K562 (cell line): ENCODE data around the gene GPR4. TPM values are rescaled to one million over a fixed set of nuclear protein-coding genes. Genes with fewer than 3 reads are reported as not detected.

ENCODE experiments used
- ATAC-seq: fragments of 200-7000 bp; cut with Tn5 transposase; 3 replicates; pipeline ENCODE4 v1.9.1; 2020; ENCODE audit warnings: moderate library complexity
- BruUV-seq: library from RNA; stranded (reverse); fragments of 400-500 nt; replicated peaks from 2 replicates; lab custom pipeline; 2021; lab: Mats Ljungman, UMichigan
- CTCF ChIA-PET: fragments of 300-600 bp; formaldehyde crosslinking; extraction: SDS; loops from one replicate; lab custom pipeline; 2021; ENCODE audit warnings: low intra/inter-chr PET ratio; lab: Yijun Ruan, JAX
- POLR2A ChIA-PET: fragments of 300-600, 350-650 bp; sonication (Branson Sonifier 250); formaldehyde crosslinking; extraction: SDS; loops from one replicate; lab custom pipeline; 2021; ENCODE audit warnings: antibody characterized with exemption, inconsistent platforms; lab: Yijun Ruan, JAX
- DNase-seq, 4 experiments: peaks; one replicate each; pipeline versions ENCODE4 v3.0.0 to v3.0.0-alpha.2; 2011 to 2018; ENCODE audit warnings: low spot score in 3 of 4, mixed read lengths in 3 of 4; ENCODE audit errors: extremely low read depth in 1 of 4
- FAIRE-seq: peaks from 2 replicates; lab custom pipeline; 2011; peaks lifted over from hg19 to GRCh38; lab: Jason Lieb, UNC
- H2AFZ ChIP-seq: 2 replicates; pipeline ENCODE4 v1.6.0; 2011; ENCODE audit warnings: low read depth, low read length, control low read depth, inconsistent platforms
- H3K27ac ChIP-seq: fragments of 200-600 bp; 3 replicates; pipeline ENCODE4 v1.8.0; 2011; ENCODE audit warnings: low read depth, mild to moderate bottlenecking, control low read depth, inconsistent platforms, low read length, moderate library complexity, mixed read lengths; ENCODE audit errors: extremely low read depth
- H3K27me3 ChIP-seq, 2 experiments: fragments of 300-600 bp in 1 of 2; 2 replicates in 1 of 2; 3 replicates in 1 of 2; pipeline versions ENCODE4 v1.6.0 to v1.8.0; 2011; ENCODE audit warnings: inconsistent platforms in 2 of 2, low read length in 2 of 2, mild to moderate bottlenecking in 1 of 2, mixed read lengths in 1 of 2, moderate library complexity in 1 of 2; ENCODE audit not compliant: control insufficient read depth in 2 of 2, insufficient read depth in 2 of 2
- H3K36me3 ChIP-seq: fragments of 300-600 bp; 3 replicates; pipeline ENCODE4 v1.8.0; 2011; ENCODE audit warnings: mild to moderate bottlenecking, low read length, inconsistent platforms; ENCODE audit not compliant: control insufficient read depth, insufficient read depth
- H3K4me1 ChIP-seq, 2 experiments: fragments of 200-600 bp in 1 of 2; replicated peaks in 1 of 2; 2 replicates in 1 of 2; 3 replicates in 1 of 2; pipeline versions ENCODE4 v1.5.1 to v1.8.0; 2011; ENCODE audit warnings: inconsistent platforms in 2 of 2, low read length in 2 of 2, mild to moderate bottlenecking in 1 of 2, mixed read lengths in 1 of 2, moderate library complexity in 1 of 2; ENCODE audit not compliant: control insufficient read depth in 2 of 2, insufficient read depth in 2 of 2
- H3K4me2 ChIP-seq: 2 replicates; pipeline ENCODE4 v1.6.1; 2011; ENCODE audit warnings: low read length, control low read depth, inconsistent platforms, mixed read lengths; ENCODE audit not compliant: insufficient read depth
- H3K4me3 ChIP-seq: fragments of 200-600 bp; sonication (generic), shearing (Covaris generic); 2 replicates; pipeline ENCODE4 v1.5.1; 2016; ENCODE audit warnings: control low read depth, inconsistent platforms
- H3K79me2 ChIP-seq: fragments of 200-600 bp; 3 replicates; pipeline ENCODE4 v1.8.0; 2011; ENCODE audit warnings: low read length, inconsistent platforms; ENCODE audit not compliant: control insufficient read depth, insufficient read depth
- H3K9ac ChIP-seq, 2 experiments: 2 replicates each; pipeline versions ENCODE4 v1.6.0 to v1.6.1; 2011; ENCODE audit warnings: low read depth in 2 of 2, low read length in 2 of 2, control low read depth in 1 of 2, inconsistent platforms in 1 of 2, mild to moderate bottlenecking in 1 of 2, mixed read lengths in 1 of 2; ENCODE audit not compliant: insufficient read depth in 1 of 2
- H3K9me1 ChIP-seq: one replicate; pipeline ENCODE4 v1.6.0; 2011; ENCODE audit warnings: inconsistent platforms, mild to moderate bottlenecking, low read length, moderate library complexity; ENCODE audit not compliant: control insufficient read depth, insufficient read depth
- H3K9me3 ChIP-seq: replicated peaks from 2 replicates; pipeline ENCODE4 v1.5.1; 2011; ENCODE audit warnings: low read depth, low read length, inconsistent platforms; ENCODE audit not compliant: control insufficient read depth, insufficient read depth
- H4K20me1 ChIP-seq: replicated peaks from 2 replicates; pipeline ENCODE4 v1.6.1; 2011; ENCODE audit warnings: low read length, inconsistent platforms, mixed read lengths; ENCODE audit not compliant: control insufficient read depth, insufficient read depth
- BRF1 ChIP-seq: IDR thresholded peaks from 3 replicates; pipeline ENCODE4 v1.6.1; 2011; ENCODE audit warnings: borderline replicate concordance, mild to moderate bottlenecking; ENCODE audit not compliant: insufficient read length; ENCODE audit errors: extremely low read depth
- CBX1 ChIP-seq: sonication (generic); IDR thresholded peaks from 2 replicates; pipeline ENCODE4 v1.6.1; 2016; ENCODE audit warnings: antibody characterized with exemption, low read depth, mild to moderate bottlenecking
- CCNT2 ChIP-seq: IDR thresholded peaks from 2 replicates; pipeline ENCODE4 v1.6.1; 2011; ENCODE audit warnings: borderline replicate concordance, low read depth, mild to moderate bottlenecking, moderate library complexity, mixed read lengths, low read length; ENCODE audit not compliant: insufficient read length; ENCODE audit errors: extremely low read depth
- CHD4 ChIP-seq: fragments of 200-600 bp; sonication (generic); IDR thresholded peaks from 3 replicates; pipeline ENCODE4 v1.6.1; 2012; ENCODE audit warnings: low read depth, mild to moderate bottlenecking, mixed read lengths, low read length, inconsistent platforms; ENCODE audit not compliant: insufficient read depth, insufficient replicate concordance, poor library complexity, severe bottlenecking
- FOXP1 ChIP-seq: sonication (generic); formaldehyde crosslinking; IDR thresholded peaks from 2 replicates; pipeline ENCODE4 v1.8.0; 2022; ENCODE audit warnings: mild to moderate bottlenecking, missing genetic modification reagents
- HCFC1 ChIP-seq: IDR thresholded peaks from 2 replicates; pipeline ENCODE4 v1.6.1; 2012; ENCODE audit warnings: low read depth, low read length, improper control_type of control experiment
- MYNN ChIP-seq, 2 experiments: sonication (generic); formaldehyde crosslinking in 1 of 2; IDR thresholded peaks; 2 replicates each; pipeline versions ENCODE4 v1.5.0 to v1.6.1; 2016 to 2020; ENCODE audit warnings: antibody characterized with exemption in 1 of 2, missing genetic modification reagents in 1 of 2
- NFRKB ChIP-seq: fragments of 450-650 bp; IDR thresholded peaks from 2 replicates; pipeline ENCODE4 v1.6.1; 2016; ENCODE audit warnings: low read depth
- PHF20 ChIP-seq: fragments of 450-650 bp; IDR thresholded peaks from 2 replicates; pipeline ENCODE4 v1.6.1; 2018; ENCODE audit not compliant: partially characterized antibody
- SAFB2 ChIP-seq: fragments of 200-400 bp; formaldehyde crosslinking; IDR thresholded peaks from 2 replicates; pipeline ENCODE4 v1.6.1; 2018; ENCODE audit warnings: borderline replicate concordance, low read length, low read depth, moderate library complexity; ENCODE audit not compliant: severe bottlenecking
- SMARCC2 ChIP-seq: fragments of 450-650 bp; IDR thresholded peaks from 2 replicates; pipeline ENCODE4 v1.6.1; 2017; ENCODE audit warnings: antibody characterized with exemption, moderate library complexity, mild to moderate bottlenecking, low read depth
- TSC22D4 ChIP-seq: fragments of 450-650 bp; IDR thresholded peaks from 2 replicates; pipeline ENCODE4 v1.6.1; 2016; ENCODE audit warnings: missing genetic modification characterization, missing biosample characterization, control low read depth
- ZNF586 ChIP-seq: fragments of 450-650 bp; formaldehyde crosslinking; conservative IDR thresholded peaks from 2 replicates; pipeline ENCODE4 v1.4.0; 2020; ENCODE audit warnings: mild to moderate bottlenecking, moderate library complexity
- WGBS: fragments of 100-300 bp; shearing (Covaris generic); methylation state at CpG from one replicate; pipeline ENCODE4 v1.1.6; 2016; ENCODE audit warnings: low coverage, mixed read lengths; ENCODE audit not compliant: insufficient coverage; ENCODE audit errors: missing lambda C conversion rate; 5-methylcytosine and 5-hydroxymethylcytosine counted together
- in situ Hi-C: fragments of 300-500 bp; cut with MboI; formaldehyde crosslinking; loops from 4 replicates; pipeline ENCODE4 v1.15.0; 2018; ENCODE audit warnings: inconsistent platforms, mixed read lengths
- intact Hi-C: fragments of 100-400 bp; cut with micrococcal nuclease; formaldehyde crosslinking; loops from 2 replicates; pipeline ENCODE4 v1.14.2; 2022
- polyA plus RNA-seq, 8 experiments: library from polyadenylated mRNA; depleted of rRNA in 4 of 8; stranded (reverse) in 5 of 8; unstranded in 3 of 8; fragments of >200 nt; fragmentation: Nextera tagmentation in 2 of 8; fragmentation: Illumina TruSeq in 1 of 8; extraction: Ambion mirVana in 2 of 8; extraction: Trizol in 1 of 8; gene quantifications; 2 replicates each; pipeline versions ENCODE4 v1.2.1 to v1.2.3, GENCODE V29; 2011 to 2014; ENCODE audit warnings: inconsistent platforms in 1 of 8, missing spikeins in 1 of 8
- total RNA-seq, 7 experiments: library from RNA; depleted of rRNA in 6 of 7; stranded (reverse); fragments of >200 nt in 6 of 7; fragmentation: Illumina TruSeq in 2 of 7; extraction: Trizol in 2 of 7; gene quantifications; 2 replicates each; pipeline versions ENCODE4 v1.2.1 to v1.2.3, GENCODE V29; 2011 to 2021; ENCODE audit warnings: low replicate concordance in 1 of 7
- TF ChIP-seq, protein P1 (sequence below): fragments of 450-650 bp; IDR thresholded peaks from 2 replicates; pipeline ENCODE4 v1.7.1; 2018; ENCODE audit warnings: mild to moderate bottlenecking, low read depth; ENCODE audit not compliant: partially characterized antibody

The GPR4 gene
- total and polyA plus RNA-seq, 9 of the 15 experiments (the other 6 are each of a cell fraction or from before 2014, with no cell fraction given): 0.03 to 0.09 (median 0.04) TPM; not detected in 5

DNA sequence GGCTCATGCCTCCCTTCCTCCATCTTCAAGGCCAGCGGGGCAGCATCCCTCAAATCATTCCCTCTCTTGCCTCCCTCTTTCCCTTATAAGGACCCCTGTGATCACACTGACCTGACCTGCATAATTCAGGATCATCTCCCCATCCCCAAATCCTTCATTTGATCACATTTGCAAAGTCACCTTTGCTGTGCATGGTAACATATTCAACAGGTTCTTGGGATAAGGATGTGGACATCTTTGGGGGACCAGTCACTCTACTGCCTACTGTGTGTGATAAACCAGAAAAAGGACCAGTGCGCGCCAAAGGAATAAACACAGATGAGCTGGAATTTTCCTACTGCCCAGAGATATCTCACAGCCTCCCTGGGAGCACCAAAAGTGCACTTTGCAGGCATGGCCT lies 25.3 kb downstream of the GPR4 start (continued):
- TF ChIP-seq MYNN (IDR thresholded peaks at IDR 0.05): no peak
- no peak for TF ChIP-seq MYNN (CRISPR knock-in tag; IDR thresholded peaks at IDR 0.05)
- TF ChIP-seq CHD4: no peak
- TF ChIP-seq BRF1: no peak
- TF ChIP-seq TSC22D4: no peak

DNA sequence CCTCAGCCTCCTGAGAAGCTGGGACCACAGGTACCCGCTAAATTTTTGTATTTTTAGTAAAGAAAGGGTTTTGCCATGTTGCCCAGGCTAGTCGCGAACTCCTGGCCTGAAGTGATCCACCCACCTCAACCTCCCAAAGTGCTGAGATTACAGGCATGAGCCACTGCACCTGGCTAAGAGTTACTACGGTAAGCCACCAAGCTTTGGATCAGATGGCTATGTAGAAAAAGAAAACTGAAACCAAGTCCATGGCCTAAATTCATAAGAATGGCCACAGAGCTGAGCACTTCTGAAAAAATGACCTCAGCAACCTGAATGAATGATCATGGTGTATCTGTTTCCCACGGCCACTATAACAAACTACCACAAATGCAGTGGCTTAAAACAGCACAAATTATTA lies 26.8 kb downstream of the GPR4 start:
- Histone ChIP-seq H3K9me3 (no peaks in the 10 kb centered on the region), H3K4me1 (peaks cover 16 to 18% of the 10 kb centered on the region in 2 experiments; a peak in 4 of 5 replicates), H3K36me3 (peaks cover 13% of the 10 kb centered on the region; the same call in 2 of the 3 replicates), H3K9me1 (no peaks in the 10 kb centered on the region), H3K79me2 (peaks cover 48% of the 10 kb centered on the region), H3K4me2 (no peak overlapping the region), H3K27me3 (no peaks in the 10 kb centered on the region), H3K9ac (peak overlapping the region in 1 of 2 experiments; percentile 29; a peak in 1 of 4 replicates), H3K4me3 (no peak overlapping the region), H2AFZ (no peak overlapping the region), H3K27ac (no peak overlapping the region), H4K20me1 (no peaks in the 10 kb centered on the region; the same call in 1 of the 2 replicates)
- FAIRE-seq (no peak), ATAC-seq (no peak), DNase-seq (no peak)
- in situ Hi-C loops: no loop called here
- POLR2A ChIA-PET: interaction anchor here (0.6 to 1.0 kb wide), 2 partner anchors 9 to 49 kb away, joined by 3 read pairs; no protein-coding TSS in a partner anchor
- no peak for TF ChIP-seq HCFC1
- TF ChIP-seq CCNT2: no peak
- TF ChIP-seq SMARCC2: no peak
- no peak for TF ChIP-seq NFRKB
- no peak for TF ChIP-seq FOXP1 (CRISPR knock-in tag)
- no peak for TF ChIP-seq CBX1
- no peak for TF ChIP-seq PHF20
- no peak for TF ChIP-seq SAFB2
- TF ChIP-seq, protein P1, sequence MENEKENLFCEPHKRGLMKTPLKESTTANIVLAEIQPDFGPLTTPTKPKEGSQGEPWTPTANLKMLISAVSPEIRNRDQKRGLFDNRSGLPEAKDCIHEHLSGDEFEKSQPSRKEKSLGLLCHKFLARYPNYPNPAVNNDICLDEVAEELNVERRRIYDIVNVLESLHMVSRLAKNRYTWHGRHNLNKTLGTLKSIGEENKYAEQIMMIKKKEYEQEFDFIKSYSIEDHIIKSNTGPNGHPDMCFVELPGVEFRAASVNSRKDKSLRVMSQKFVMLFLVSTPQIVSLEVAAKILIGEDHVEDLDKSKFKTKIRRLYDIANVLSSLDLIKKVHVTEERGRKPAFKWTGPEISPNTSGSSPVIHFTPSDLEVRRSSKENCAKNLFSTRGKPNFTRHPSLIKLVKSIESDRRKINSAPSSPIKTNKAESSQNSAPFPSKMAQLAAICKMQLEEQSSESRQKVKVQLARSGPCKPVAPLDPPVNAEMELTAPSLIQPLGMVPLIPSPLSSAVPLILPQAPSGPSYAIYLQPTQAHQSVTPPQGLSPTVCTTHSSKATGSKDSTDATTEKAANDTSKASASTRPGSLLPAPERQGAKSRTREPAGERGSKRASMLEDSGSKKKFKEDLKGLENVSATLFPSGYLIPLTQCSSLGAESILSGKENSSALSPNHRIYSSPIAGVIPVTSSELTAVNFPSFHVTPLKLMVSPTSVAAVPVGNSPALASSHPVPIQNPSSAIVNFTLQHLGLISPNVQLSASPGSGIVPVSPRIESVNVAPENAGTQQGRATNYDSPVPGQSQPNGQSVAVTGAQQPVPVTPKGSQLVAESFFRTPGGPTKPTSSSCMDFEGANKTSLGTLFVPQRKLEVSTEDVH: no peak
- no peak for TF ChIP-seq ZNF586
- 84% methylated on average over 5 of the region's 5 CpGs for WGBS
- CTCF ChIA-PET: no interaction called here
- no TSS peak for BruUV-seq
- intact Hi-C loops: no loop called here
